LoVo (cell line): ENCODE measurements around the gene TRO.

Experiments used
- DNase-seq: peaks from one replicate; pipeline ENCODE4 v3.0.0-alpha.2; 2016; ENCODE audit warnings: low spot score

Gene TRO

DNA sequence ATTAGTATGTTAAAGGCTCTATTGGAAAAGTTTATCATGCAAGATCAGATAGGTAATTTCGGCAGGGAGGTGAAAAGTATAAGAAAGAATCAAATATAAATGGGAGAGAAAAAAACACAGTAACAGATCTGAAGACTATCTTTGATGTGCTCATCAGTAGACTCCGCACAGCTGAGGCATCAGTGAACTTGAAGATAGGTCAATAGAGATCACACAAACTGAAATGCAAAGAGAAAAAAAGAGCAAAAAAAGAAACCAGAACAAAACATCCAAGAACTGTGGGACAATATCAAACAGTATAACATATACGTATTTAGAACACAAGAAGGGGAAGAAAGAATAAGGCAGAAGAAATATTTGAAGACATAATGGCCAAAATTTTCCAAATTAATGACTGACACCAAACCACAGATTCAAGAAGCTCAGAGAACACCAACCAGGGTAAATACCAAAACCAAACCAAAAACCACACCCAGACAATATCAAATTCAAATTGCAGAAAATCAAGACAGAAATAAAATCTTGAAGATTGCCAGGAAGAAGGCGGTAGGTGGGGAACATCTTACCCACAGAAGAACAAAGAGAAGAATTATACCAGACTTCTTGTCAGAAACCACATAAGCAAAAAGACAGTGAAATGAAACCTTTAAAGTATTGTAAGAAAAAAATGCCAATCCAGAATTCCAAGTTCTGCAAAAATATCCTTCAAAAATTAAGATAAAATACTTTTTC lies 44.3 kb downstream of the TRO start:
- no peak for DNase-seq

DNA sequence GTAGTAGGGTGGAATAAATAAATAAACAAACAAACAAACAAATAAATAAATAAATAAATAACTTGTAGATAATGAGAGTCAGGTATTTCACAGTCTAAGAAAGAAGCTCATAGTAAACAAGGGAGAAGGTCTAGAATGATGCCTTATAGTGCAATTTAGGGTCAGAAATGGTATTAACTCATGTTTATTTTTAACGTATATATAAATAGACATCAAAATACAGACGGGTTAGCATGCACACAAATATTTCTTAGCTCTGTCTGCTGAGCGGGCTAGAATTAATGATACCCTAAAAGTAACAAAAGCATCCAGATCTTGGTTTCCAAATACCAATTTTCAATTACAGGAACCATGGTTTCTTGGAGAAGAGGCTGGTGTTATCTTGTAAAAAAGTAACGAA lies 56.8 kb downstream of the TRO start:
- DNase-seq, result no peak

DNA sequence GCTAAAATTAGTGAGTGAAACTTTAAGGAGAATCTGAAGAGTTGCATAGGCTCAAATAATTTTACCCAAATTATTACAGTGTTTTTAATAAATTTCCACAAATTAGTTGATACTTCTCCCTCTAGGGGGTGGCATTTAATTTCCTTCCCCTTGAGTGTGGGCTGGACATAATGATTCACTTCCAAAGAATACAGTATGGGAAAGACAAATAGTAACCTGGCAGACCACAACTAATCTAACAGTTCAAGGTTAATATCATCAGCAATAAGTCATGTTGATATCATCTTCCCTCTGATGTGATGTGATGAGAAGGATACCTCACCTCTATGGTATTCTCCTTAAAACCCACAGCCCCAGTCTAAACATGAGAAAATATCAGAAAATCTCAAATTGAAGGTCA lies 57.8 kb downstream of the TRO start:
- DNase-seq, result no peak

DNA sequence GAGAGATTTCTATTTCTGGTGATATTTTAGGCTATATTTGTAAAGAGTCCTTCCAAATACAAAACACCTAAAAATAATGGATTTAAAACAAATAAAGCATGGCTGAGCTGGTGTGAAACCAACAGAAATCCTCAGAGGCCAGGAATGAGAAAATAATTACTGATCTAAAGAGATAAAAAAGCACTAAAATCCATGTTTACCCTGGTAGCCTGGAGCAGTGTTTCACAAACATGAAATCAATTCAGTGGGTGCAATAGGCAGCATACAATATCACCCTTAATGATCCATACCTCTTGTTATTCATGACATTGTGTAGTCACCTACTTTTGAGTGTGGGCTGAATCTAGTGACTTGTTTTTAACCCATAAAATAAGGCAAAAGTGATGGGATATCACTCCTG lies 58.8 kb downstream of the TRO start:
- no peak for DNase-seq

DNA sequence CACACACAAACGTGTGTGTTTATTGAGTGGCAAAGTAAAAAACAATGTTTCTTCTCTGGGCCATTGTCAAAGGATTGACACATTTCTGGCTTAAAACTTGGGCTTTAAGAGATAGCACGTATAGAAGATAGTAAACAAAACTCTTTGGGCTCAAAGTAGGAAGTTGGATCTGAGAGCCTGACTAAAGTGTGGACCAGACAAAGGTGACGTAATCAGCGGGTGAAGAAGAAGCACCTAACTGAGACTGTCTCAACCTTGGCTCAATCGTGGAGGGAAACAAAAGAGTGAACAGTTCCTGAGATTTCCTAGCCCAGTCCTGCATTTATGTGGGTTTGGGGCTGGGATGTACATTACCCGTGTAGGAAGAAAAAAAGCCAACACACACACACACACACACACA lies 59.7 kb downstream of the TRO start:
- DNase-seq, result no peak
